Measurements from ENCODE around the gene SORBS1. TPM values are rescaled to one million over a fixed set of nuclear protein-coding genes. Genes with fewer than 3 reads are reported as not detected.
"Not testable (repeated sequence)": the region's sequence is repeated elsewhere in the genome, so short reads cannot be mapped to it uniquely, and the experiment has no call there.

SORBS1 gene
- total RNA-seq, 1 experiment from 2014 or later = 36.6 TPM

- no peak for DNase-seq (ENCODE audit: low read depth, low spot score)
- in situ Hi-C loops (cut with HindIII; ENCODE audit: low pct_unique_long_range_greater_than_20kb, low sequenced_read_pairs) = no loop called here
These were observed 80.9 kb downstream of the SORBS1 start for GRCh38 chr10:95480102-95480900.

- no peak for DNase-seq (ENCODE audit: low read depth, low spot score)
These were observed 82.2 kb downstream of the SORBS1 start for GRCh38 chr10:95478935-95479334.

GRCh38 chr10:95478185-95478584 is 83.0 kb downstream of the SORBS1 start:
- no peak for DNase-seq (ENCODE audit: low read depth, low spot score)
- in situ Hi-C loops (cut with HindIII; ENCODE audit: low pct_unique_long_range_greater_than_20kb, low sequenced_read_pairs) = no loop called here

More at GRCh38 chr10:95478935-95479334, 82.2 kb downstream of the SORBS1 start:
- in situ Hi-C loops (cut with HindIII; ENCODE audit: low pct_unique_long_range_greater_than_20kb, low sequenced_read_pairs) = no loop called here

GRCh38 chr10:95477175-95477520 is 84.0 kb downstream of the SORBS1 start:
- in situ Hi-C loops (cut with HindIII; ENCODE audit: low pct_unique_long_range_greater_than_20kb, low sequenced_read_pairs) = no loop called here
- DNase-seq (ENCODE audit: low read depth, low spot score) = no peak

GRCh38 chr10:95476469-95477174 is 84.5 kb downstream of the SORBS1 start:
- in situ Hi-C loops (cut with HindIII; ENCODE audit: low pct_unique_long_range_greater_than_20kb, low sequenced_read_pairs) = no loop called here
- no peak for DNase-seq (ENCODE audit: low read depth, low spot score)

- in situ Hi-C loops (cut with HindIII; ENCODE audit: low pct_unique_long_range_greater_than_20kb, low sequenced_read_pairs) = no loop called here
These were observed 85.2 kb downstream of the SORBS1 start for GRCh38 chr10:95475827-95476468.

GRCh38 chr10:95475003-95475383 is 86.2 kb downstream of the SORBS1 start:
- DNase-seq (ENCODE audit: low read depth, low spot score) = peak; percentile 58
- in situ Hi-C loops (cut with HindIII; ENCODE audit: low pct_unique_long_range_greater_than_20kb, low sequenced_read_pairs) = no loop called here

More at GRCh38 chr10:95475827-95476468, 85.2 kb downstream of the SORBS1 start:
- no peak for DNase-seq (ENCODE audit: low read depth, low spot score)

- DNase-seq (ENCODE audit: low read depth, low spot score) = no peak
- in situ Hi-C loops (cut with HindIII; ENCODE audit: low pct_unique_long_range_greater_than_20kb, low sequenced_read_pairs) = no loop called here
These were observed 86.8 kb downstream of the SORBS1 start for GRCh38 chr10:95474228-95475002.

GRCh38 chr10:95472304-95473088 is 88.7 kb downstream of the SORBS1 start:
- DNase-seq (ENCODE audit: low read depth, low spot score) = no peak
- in situ Hi-C loops (cut with HindIII; ENCODE audit: low pct_unique_long_range_greater_than_20kb, low sequenced_read_pairs) = no loop called here

- no peak for DNase-seq (ENCODE audit: low read depth, low spot score)
- in situ Hi-C loops (cut with HindIII; ENCODE audit: low pct_unique_long_range_greater_than_20kb, low sequenced_read_pairs) = no loop called here
These were observed 91.5 kb downstream of the SORBS1 start for GRCh38 chr10:95469676-95470075.

- in situ Hi-C loops (cut with HindIII; ENCODE audit: low pct_unique_long_range_greater_than_20kb, low sequenced_read_pairs) = no loop called here
- no peak for DNase-seq (ENCODE audit: low read depth, low spot score)
These were observed 91.9 kb downstream of the SORBS1 start for GRCh38 chr10:95469251-95469650.

- in situ Hi-C loops (cut with HindIII; ENCODE audit: low pct_unique_long_range_greater_than_20kb, low sequenced_read_pairs); DNase-seq (ENCODE audit: low read depth, low spot score): not testable (repeated sequence)
These were observed 93.5 kb downstream of the SORBS1 start for GRCh38 chr10:95467642-95468041.

GRCh38 chr10:95467162-95467599 is 94.0 kb downstream of the SORBS1 start:
- peak; percentile 82 for DNase-seq (ENCODE audit: low read depth, low spot score)
- in situ Hi-C loops (cut with HindIII; ENCODE audit: low pct_unique_long_range_greater_than_20kb, low sequenced_read_pairs) = no loop called here

- DNase-seq (ENCODE audit: low read depth, low spot score) = no peak
- in situ Hi-C loops (cut with HindIII; ENCODE audit: low pct_unique_long_range_greater_than_20kb, low sequenced_read_pairs) = no loop called here
These were observed 94.7 kb downstream of the SORBS1 start for GRCh38 chr10:95466436-95466835.

GRCh38 chr10:95464280-95464679 is 96.9 kb downstream of the SORBS1 start:
- DNase-seq (ENCODE audit: low read depth, low spot score) = no peak
- in situ Hi-C loops (cut with HindIII; ENCODE audit: low pct_unique_long_range_greater_than_20kb, low sequenced_read_pairs) = no loop called here

- no peak for DNase-seq (ENCODE audit: low read depth, low spot score)
These were observed 98.2 kb downstream of the SORBS1 start for GRCh38 chr10:95462740-95463667.

More at GRCh38 chr10:95462740-95463667, 98.2 kb downstream of the SORBS1 start:
- in situ Hi-C loops (cut with HindIII; ENCODE audit: low pct_unique_long_range_greater_than_20kb, low sequenced_read_pairs) = no loop called here
